Cardiac muscle cell (in vitro differentiated cells and primary cell): ENCODE results near the gene TMEM121. TPM values are rescaled to one million over a fixed set of nuclear protein-coding genes. Genes with fewer than 3 reads are reported as not detected.

Experiments
- DNase-seq, 2 donors: peaks; one replicate each; pipeline versions ENCODE4 v3.0.0 to v3.0.0-alpha.2; 2010 to 2017; ENCODE audit warnings: low read depth in 1 of 2, low spot score in 1 of 2
- H3K27ac ChIP-seq: fragments of 200-600 bp; sonication (generic); 2 replicates; pipeline ENCODE4 v1.5.1; 2016
- H3K27me3 ChIP-seq: fragments of 200-600 bp; sonication (generic); 2 replicates; pipeline ENCODE4 v1.6.0; 2016; ENCODE audit warnings: control low read depth
- H3K36me3 ChIP-seq: fragments of 200-600 bp; sonication (generic); 2 replicates; pipeline ENCODE4 v1.5.1; 2016; ENCODE audit warnings: control low read depth
- H3K4me1 ChIP-seq: fragments of 200-600 bp; sonication (generic); 2 replicates; pipeline ENCODE4 v1.8.1; 2017; ENCODE audit warnings: low read depth, mild to moderate bottlenecking, mixed run types
- H3K4me3 ChIP-seq: fragments of 200-600 bp; sonication (generic); 2 replicates; pipeline ENCODE4 v1.5.1; 2016; ENCODE audit warnings: mild to moderate bottlenecking
- H3K9me3 ChIP-seq: fragments of 200-600 bp; sonication (generic); 2 replicates; pipeline ENCODE4 v1.5.1; 2017; ENCODE audit warnings: low read depth, mild to moderate bottlenecking, control low read depth
- CTCF ChIP-seq: IDR thresholded peaks from 2 replicates; pipeline ENCODE4 v1.5.1; 2012; ENCODE audit warnings: low read depth, mild to moderate bottlenecking, low read length
- polyA plus RNA-seq: library from polyadenylated mRNA; unstranded; fragments of >200 nt; fragmentation: Nextera tagmentation; extraction: Ambion mirVana; gene quantifications from 2 replicates; pipeline ENCODE4 v1.2.1, GENCODE V29; 2016
- total RNA-seq: library from RNA; depleted of rRNA; stranded (reverse); fragments of >200 nt; gene quantifications from 2 replicates; pipeline ENCODE4 v1.2.3, GENCODE V29; 2016

TMEM121 gene
- total and polyA plus RNA-seq, 2 experiments from 2014 or later, result 4.4 to 8.8 TPM

GRCh38 chr14:105528586-105529318 is 2.4 kb downstream of the TMEM121 start:
- Histone ChIP-seq H3K27ac (no peak overlapping the region), H3K36me3 (no peaks in the 10 kb centered on the region), H3K4me3 (no peak overlapping the region), H3K27me3 (no peaks in the 10 kb centered on the region), H3K4me1 (no peaks in the 10 kb centered on the region), H3K9me3 (no peaks in the 10 kb centered on the region)
- no peak for TF ChIP-seq CTCF
- DNase-seq, result peak in 1 of 2 donors; percentile 15

DNA sequence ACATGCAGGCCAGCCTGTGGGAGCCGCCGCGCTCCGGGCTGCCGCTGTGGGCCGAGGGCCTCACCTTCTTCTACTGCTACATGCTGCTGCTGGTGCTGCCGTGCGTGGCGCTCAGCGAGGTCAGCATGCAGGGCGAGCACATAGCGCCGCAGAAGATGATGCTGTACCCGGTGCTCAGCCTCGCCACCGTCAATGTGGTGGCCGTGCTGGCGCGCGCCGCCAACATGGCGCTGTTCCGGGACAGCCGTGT is 2.9 kb downstream of the TMEM121 start:
- H3K36me3 ChIP-seq, result no peaks in the 10 kb centered on the region
- H3K4me3 ChIP-seq, result no peak overlapping the region
- no peak for DNase-seq
- no peaks in the 10 kb centered on the region for H3K27me3 ChIP-seq
- no peak for TF ChIP-seq CTCF
- no peaks in the 10 kb centered on the region for H3K9me3 ChIP-seq
- no peaks in the 10 kb centered on the region for H3K4me1 ChIP-seq
- no peak overlapping the region for H3K27ac ChIP-seq

- no peaks in the 10 kb centered on the region for H3K27me3 ChIP-seq
- no peaks in the 10 kb centered on the region for H3K9me3 ChIP-seq
- TF ChIP-seq CTCF, result no peak
- no peaks in the 10 kb centered on the region for H3K36me3 ChIP-seq
- DNase-seq, result no peak
- no peaks in the 10 kb centered on the region for H3K4me1 ChIP-seq
- H3K27ac ChIP-seq, result no peak overlapping the region
- no peak overlapping the region for H3K4me3 ChIP-seq
Measured at GRCh38 chr14:105529569-105530284, 3.3 kb downstream of the TMEM121 start.

- Histone ChIP-seq H3K36me3 (no peaks in the 10 kb centered on the region), H3K4me3 (no peak overlapping the region), H3K27ac (no peak overlapping the region), H3K9me3 (no peaks in the 10 kb centered on the region), H3K4me1 (no peaks in the 10 kb centered on the region), H3K27me3 (no peaks in the 10 kb centered on the region)
- no peak for TF ChIP-seq CTCF
- DNase-seq, result no peak
Measured at GRCh38 chr14:105530285-105531087, 4.1 kb downstream of the TMEM121 start.

- DNase-seq, result no peak
Measured at GRCh38 chr14:105531088-105531893, 4.9 kb downstream of the TMEM121 start.

More at GRCh38 chr14:105531088-105531893, 4.9 kb downstream of the TMEM121 start:
- Histone ChIP-seq H3K4me1 (no peaks in the 10 kb centered on the region), H3K27ac (no peak overlapping the region), H3K27me3 (no peaks in the 10 kb centered on the region), H3K4me3 (no peak overlapping the region), H3K36me3 (no peaks in the 10 kb centered on the region), H3K9me3 (no peaks in the 10 kb centered on the region)
- no peak for TF ChIP-seq CTCF
